H1 (cell line): ENCODE data around the gene ZNF282. TPM values are rescaled to one million over a fixed set of nuclear protein-coding genes. Genes with fewer than 3 reads are reported as not detected.

Experiments
- CTCF ChIA-PET: fragments of 300-600 bp; sonication (Branson Sonifier 250); formaldehyde crosslinking; loops from one replicate; lab custom pipeline; 2021; ENCODE audit not compliant: partially characterized antibody; lab: Charles Lee
- POLR2A ChIA-PET: fragments of 300-600 bp; sonication (Branson Sonifier 250); formaldehyde crosslinking; loops from one replicate; lab custom pipeline; 2021; ENCODE audit warnings: inconsistent platforms; ENCODE audit not compliant: partially characterized antibody; lab: Charles Lee
- DNase-seq, 2 experiments: peaks; one replicate each; pipeline versions ENCODE4 v3.0.0 to v3.0.0-alpha.2; 2010 to 2022; ENCODE audit warnings: low spot score in 2 of 2, low read depth in 1 of 2, mixed read lengths in 1 of 2
- FAIRE-seq: peaks from 2 replicates; lab custom pipeline; 2011; peaks lifted over from hg19 to GRCh38; lab: Jason Lieb, UNC
- H2AFZ ChIP-seq: 2 replicates; pipeline ENCODE4 v1.8.1; 2012; ENCODE audit warnings: low read length, inconsistent platforms
- H2AK5ac ChIP-seq: 2 replicates; pipeline ENCODE4 v1.6.1; 2013; ENCODE audit warnings: low read depth, low read length
- H2BK120ac ChIP-seq: replicated peaks from 2 replicates; pipeline ENCODE3; 2013; ENCODE audit warnings: low read depth, low read length, inconsistent platforms
- H2BK12ac ChIP-seq: 2 replicates; pipeline ENCODE4 v1.6.1; 2013; ENCODE audit warnings: low read depth, low read length
- H2BK15ac ChIP-seq: 2 replicates; pipeline ENCODE4 v1.6.1; 2013; ENCODE audit warnings: low read length
- H2BK20ac ChIP-seq: 2 replicates; pipeline ENCODE4 v1.6.1; 2013; ENCODE audit warnings: low read length
- H2BK5ac ChIP-seq: 2 replicates; pipeline ENCODE4 v1.6.1; 2013; ENCODE audit warnings: low read depth, low read length
- H3K14ac ChIP-seq: 2 replicates; pipeline ENCODE4 v1.6.1; 2013; ENCODE audit warnings: inconsistent platforms; ENCODE audit not compliant: insufficient read length
- H3K18ac ChIP-seq: 2 replicates; pipeline ENCODE4 v1.6.1; 2013; ENCODE audit warnings: low read length; ENCODE audit errors: extremely low read depth
- H3K23ac ChIP-seq: 2 replicates; pipeline ENCODE4 v1.6.1; 2013; ENCODE audit warnings: inconsistent platforms; ENCODE audit not compliant: insufficient read length
- H3K23me2 ChIP-seq: 2 replicates; pipeline ENCODE4 v1.6.1; 2013; ENCODE audit warnings: low read depth, low read length
- H3K27ac ChIP-seq: 2 replicates; pipeline ENCODE4 v1.6.1; 2011; ENCODE audit warnings: low read depth, low read length, inconsistent platforms
- H3K27me3 ChIP-seq, 4 experiments: replicated peaks in 1 of 4; 1 replicate in 1 of 4; 2 replicates in 3 of 4; pipeline versions ENCODE4 v1.6.1 to v1.8.1; 2011 to 2013; ENCODE audit warnings: low read length in 3 of 4, mild to moderate bottlenecking in 3 of 4, inconsistent platforms in 2 of 4, mixed read lengths in 2 of 4, moderate library complexity in 1 of 4; ENCODE audit not compliant: control insufficient read depth in 3 of 4, insufficient read depth in 3 of 4; ENCODE audit errors: extremely low read depth in 1 of 4
- H3K36me3 ChIP-seq, 4 experiments: 2 replicates each; pipeline versions ENCODE4 v1.6.1 to v1.8.1; 2011 to 2013; ENCODE audit warnings: mild to moderate bottlenecking in 4 of 4, low read length in 3 of 4, moderate library complexity in 2 of 4, control low read depth in 1 of 4, inconsistent platforms in 1 of 4; ENCODE audit not compliant: insufficient read depth in 4 of 4, control insufficient read depth in 2 of 4
- H3K4ac ChIP-seq: replicated peaks from 2 replicates; pipeline ENCODE3; 2013; ENCODE audit warnings: low read length, low read depth, mixed read lengths, inconsistent platforms; ENCODE audit not compliant: insufficient read length
- H3K4me1 ChIP-seq, 4 experiments: replicated peaks in 1 of 4; 1 replicate in 1 of 4; 2 replicates in 3 of 4; pipeline versions ENCODE4 v1.6.1 to v1.8.1; 2011 to 2013; ENCODE audit warnings: low read length in 3 of 4, inconsistent platforms in 2 of 4, mixed read lengths in 1 of 4; ENCODE audit not compliant: insufficient read depth in 4 of 4, control insufficient read depth in 3 of 4
- H3K4me2 ChIP-seq, 2 experiments: 2 replicates each; pipeline versions ENCODE4 v1.6.1 to v1.8.1; 2011 to 2013; ENCODE audit warnings: low read depth in 2 of 2, low read length in 2 of 2, control low read depth in 1 of 2, inconsistent platforms in 1 of 2, mild to moderate bottlenecking in 1 of 2; ENCODE audit not compliant: insufficient read depth in 1 of 2
- H3K4me3 ChIP-seq, 4 experiments: fragments of 200-600, 300-600 bp in 1 of 4; sonication (generic), shearing (Covaris generic), sonication (Bioruptor Twin) in 1 of 4; 2 replicates each; pipeline versions ENCODE4 v1.5.1 to v1.8.1; 2011 to 2016; ENCODE audit warnings: low read length in 4 of 4, low read depth in 3 of 4, control low read depth in 2 of 4, inconsistent platforms in 2 of 4, mild to moderate bottlenecking in 2 of 4, mixed read lengths in 1 of 4, moderate library complexity in 1 of 4; ENCODE audit not compliant: insufficient read depth in 2 of 4; ENCODE audit errors: extremely low read depth in 1 of 4
- H3K56ac ChIP-seq: replicated peaks from 2 replicates; pipeline ENCODE3; 2013; ENCODE audit warnings: low read depth, mild to moderate bottlenecking, mixed read lengths, low read length, inconsistent platforms; ENCODE audit not compliant: insufficient read length
- H3K79me1 ChIP-seq: 2 replicates; pipeline ENCODE4 v1.6.1; 2013; ENCODE audit warnings: low read depth, low read length, control low read depth
- H3K79me2 ChIP-seq, 2 experiments: 2 replicates each; pipeline versions ENCODE4 v1.6.1 to v1.8.1; 2012 to 2013; ENCODE audit warnings: low read length in 2 of 2, mild to moderate bottlenecking in 2 of 2, inconsistent platforms in 1 of 2; ENCODE audit not compliant: insufficient read depth in 2 of 2, control insufficient read depth in 1 of 2
- H3K9ac ChIP-seq, 4 experiments: replicated peaks in 1 of 4; 1 replicate in 1 of 4; 2 replicates in 3 of 4; pipeline versions ENCODE4 v1.6.1 to v1.8.1; 2011 to 2013; ENCODE audit warnings: low read depth in 3 of 4, low read length in 3 of 4, control low read depth in 2 of 4, mild to moderate bottlenecking in 2 of 4, moderate library complexity in 2 of 4, inconsistent platforms in 1 of 4; ENCODE audit errors: extremely low read depth in 1 of 4
- H3K9me3 ChIP-seq, 2 experiments: 2 replicates each; pipeline versions ENCODE4 v1.6.1 to v1.8.1; 2012 to 2013; ENCODE audit warnings: mild to moderate bottlenecking in 2 of 2, moderate library complexity in 2 of 2, control low read depth in 1 of 2, inconsistent platforms in 1 of 2, low read depth in 1 of 2, low read length in 1 of 2, mixed read lengths in 1 of 2; ENCODE audit not compliant: insufficient read depth in 2 of 2
- H4K20me1 ChIP-seq, 2 experiments: replicated peaks in 1 of 2; 2 replicates each; pipeline versions ENCODE3 to v1.8.1; 2011 to 2013; ENCODE audit warnings: inconsistent platforms in 2 of 2, low read length in 2 of 2, mild to moderate bottlenecking in 1 of 2; ENCODE audit not compliant: insufficient read depth in 2 of 2, control insufficient read depth in 1 of 2
- H4K5ac ChIP-seq: 2 replicates; pipeline ENCODE4 v1.6.1; 2013; ENCODE audit warnings: low read length, low read depth, mixed read lengths, inconsistent platforms; ENCODE audit not compliant: insufficient read length
- H4K8ac ChIP-seq: 2 replicates; pipeline ENCODE4 v1.8.0; 2013; ENCODE audit warnings: mild to moderate bottlenecking, moderate library complexity, low read length, inconsistent platforms; ENCODE audit not compliant: insufficient read depth; ENCODE audit errors: extremely low read depth
- H4K91ac ChIP-seq: replicated peaks from 2 replicates; pipeline ENCODE3; 2013; ENCODE audit warnings: low read length, mixed read lengths, inconsistent platforms; ENCODE audit not compliant: insufficient read length
- CBX5 ChIP-seq: fragments of 300-800, 300-1000 bp; sonication (generic); IDR thresholded peaks from 2 replicates; pipeline ENCODE4 v1.7.1; 2016; ENCODE audit warnings: antibody characterized with exemption, low read length, low read depth
- EGR1 ChIP-seq: IDR thresholded peaks from 2 replicates; pipeline ENCODE4 v1.6.1; 2011; ENCODE audit warnings: low read depth, low read length, borderline replicate concordance
- WGBS, 2 experiments: shearing (Covaris generic) in 1 of 2; methylation state at CpG; one replicate each; pipeline versions ENCODE4 v1.1.6 to v1.1.7; 2013 to 2015; ENCODE audit warnings: low lambda C conversion rate in 2 of 2, mixed read lengths in 2 of 2, inconsistent platforms in 1 of 2, low coverage in 1 of 2, missing lambda C conversion rate in 1 of 2; ENCODE audit not compliant: insufficient replicate concordance in 2 of 2, insufficient coverage in 1 of 2, insufficient read length in 1 of 2; ENCODE audit errors: extremely low coverage in 1 of 2, missing lambda C conversion rate in 1 of 2; 5-methylcytosine and 5-hydroxymethylcytosine counted together
- polyA plus RNA-seq, 7 experiments: library from polyadenylated mRNA; depleted of rRNA in 3 of 7; stranded (reverse) in 5 of 7; unstranded in 2 of 7; fragments of >200 nt in 5 of 7; fragments of 200-250 nt in 2 of 7; gene quantifications; 1 replicate in 5 of 7; 2 replicates in 1 of 7; 4 replicates in 1 of 7; pipeline versions ENCODE4 v1.2.1 to v1.2.3, GENCODE V29; 2011 to 2013; ENCODE audit warnings: missing spikeins in 2 of 7, mixed read lengths in 2 of 7
- total RNA-seq: library from RNA; stranded (reverse); fragmentation: NEBNext Ultra II Directional; extraction: Animal tissue kit (Norgen Biotek cat#: 25700); gene quantifications from 2 replicates; pipeline ENCODE4 v1.2.1, GENCODE V29; 2021

The ZNF282 gene
- total and polyA plus RNA-seq, 2 of the 8 experiments (the other 6 are each of a cell fraction or from before 2014, with no cell fraction given): 16.9 to 36.3 TPM

GRCh38 chr7:149232362-149232761, 37.0 kb downstream of the ZNF282 start:
- Histone ChIP-seq H4K20me1 (no peaks in the 10 kb centered on the region), H2BK15ac (no peak overlapping the region), H3K14ac (no peak overlapping the region), H4K91ac (no peak overlapping the region), H4K8ac (no peak overlapping the region), H3K9ac (no peak overlapping the region), H3K23me2 (0 out of 2 replicates have a peak, but pooled peaks cover 4% of the 10 kb centered on the region), H3K4me1 (no peaks in the 10 kb centered on the region), H3K79me2 (no peaks in the 10 kb centered on the region), H3K27me3 (peaks cover 0 to 1% (median 0%) of the 10 kb centered on the region in 4 experiments; a peak in 1 of 7 replicates), H3K4me3 (no peak overlapping the region), H3K23ac (no peak overlapping the region), H2AFZ (no peak overlapping the region), H3K79me1 (no peaks in the 10 kb centered on the region), H2BK12ac (no peak overlapping the region), H3K27ac (no peak overlapping the region), H2BK120ac (no peak overlapping the region), H2BK20ac (no peak overlapping the region), H3K4ac (no peak overlapping the region), H4K5ac (no peak overlapping the region), H3K4me2 (no peak overlapping the region), H2BK5ac (no peak overlapping the region), H3K18ac (no peak overlapping the region), H3K9me3 (no peaks in the 10 kb centered on the region), H2AK5ac (no peak overlapping the region), H3K36me3 (no peaks in the 10 kb centered on the region), H3K56ac (no peak overlapping the region)
- TF ChIP-seq EGR1: no peak
- no peak for TF ChIP-seq CBX5
- POLR2A ChIA-PET: interaction anchor here (0.6 to 1.4 kb wide), 6 partner anchors 14 to 266 kb away, joined by 3 to 5 read pairs (median 3); partner anchors contain the start of gene ZNF783
- FAIRE-seq (no peak), DNase-seq (no peak)
- CTCF ChIA-PET: interaction anchor here (1.1 to 1.5 kb wide), 2 partner anchors 38 to 174 kb away, joined by 3 to 8 read pairs; partner anchors contain the start of gene ZNF282
- WGBS, 2 experiments: 89% methylated on average over 2 of the region's 2 CpGs; no CpG with 5 or more reads in 1 of the 2 experiments
